Nephron (organoid): Measurements from ENCODE around the gene RFFL.

Source experiments
- H3K27ac Mint-ChIP-seq, 3 experiments: 2 replicates each; pipeline ENCODE4 v1.8.0; 2020; ENCODE audit warnings: mixed read lengths in 3 of 3, mild to moderate bottlenecking in 2 of 3, moderate library complexity in 1 of 3
- H3K27me3 Mint-ChIP-seq: 2 replicates; pipeline ENCODE4 v1.8.0; 2021; ENCODE audit warnings: low read depth, mild to moderate bottlenecking, moderate library complexity, mixed read lengths
- H3K36me3 Mint-ChIP-seq: 2 replicates; pipeline ENCODE4 v1.8.0; 2020; ENCODE audit warnings: low read depth, mixed read lengths
- H3K4me1 Mint-ChIP-seq: 2 replicates; pipeline ENCODE4 v1.8.0; 2020; ENCODE audit warnings: mixed read lengths
- H3K4me3 Mint-ChIP-seq, 3 experiments: 2 replicates each; pipeline ENCODE4 v1.8.0; 2020; ENCODE audit warnings: mild to moderate bottlenecking in 3 of 3, mixed read lengths in 3 of 3, moderate library complexity in 2 of 3
- H3K9me3 Mint-ChIP-seq: 2 replicates; pipeline ENCODE4 v1.8.0; 2020; ENCODE audit warnings: mixed read lengths
- CTCF ChIP-seq, 3 experiments: fragments of 200-600 bp; sonication (generic); IDR thresholded peaks; one replicate each; pipeline ENCODE4 v1.5.0; 2021; ENCODE audit warnings: antibody characterized with exemption in 3 of 3; ENCODE audit not compliant: unreplicated experiment in 3 of 3

RFFL gene

GRCh38 chr17:35057332-35057915, 6.1 kb downstream of the RFFL start:
- TF ChIP-seq CTCF (IDR thresholded peaks at IDR 0.05; ENCODE audit: unreplicated experiment in 3 of 3), result no peak
- Mint-ChIP-seq H3K27me3 (no peaks in the 10 kb centered on the region), H3K4me1 (no peaks in the 10 kb centered on the region)

GRCh38 chr17:35056013-35056412, 7.5 kb downstream of the RFFL start:
- TF ChIP-seq CTCF (IDR thresholded peaks at IDR 0.05; ENCODE audit: unreplicated experiment in 3 of 3), result no peak
- Mint-ChIP-seq H3K27me3 (no peaks in the 10 kb centered on the region), H3K9me3 (no peaks in the 10 kb centered on the region), H3K36me3 (peaks cover 4% of the 10 kb centered on the region), H3K27ac (peak overlapping the region in 1 of 3 experiments; percentile 5), H3K4me1 (peaks cover 10% of the 10 kb centered on the region), H3K4me3 (no peak overlapping the region)

More at GRCh38 chr17:35057332-35057915, 6.1 kb downstream of the RFFL start:
- Mint-ChIP-seq H3K36me3 (peaks cover 5% of the 10 kb centered on the region), H3K9me3 (no peaks in the 10 kb centered on the region), H3K4me3 (no peak overlapping the region), H3K27ac (no peak overlapping the region)

- no peak overlapping the region for H3K4me3 Mint-ChIP-seq
- no peak overlapping the region for H3K27ac Mint-ChIP-seq
- H3K27me3 Mint-ChIP-seq, result no peaks in the 10 kb centered on the region
- H3K4me1 Mint-ChIP-seq, result peaks cover 15% of the 10 kb centered on the region
- TF ChIP-seq CTCF (IDR thresholded peaks at IDR 0.05; ENCODE audit: unreplicated experiment in 3 of 3), result no peak
- no peaks in the 10 kb centered on the region for H3K9me3 Mint-ChIP-seq
- H3K36me3 Mint-ChIP-seq, result no peaks in the 10 kb centered on the region
Measured at GRCh38 chr17:35053204-35053603, 10.3 kb downstream of the RFFL start.

- Mint-ChIP-seq H3K9me3 (no peaks in the 10 kb centered on the region), H3K36me3 (no peaks in the 10 kb centered on the region), H3K4me3 (no peak overlapping the region), H3K27ac (no peak overlapping the region), H3K27me3 (no peaks in the 10 kb centered on the region), H3K4me1 (peaks cover 15% of the 10 kb centered on the region)
- TF ChIP-seq CTCF (IDR thresholded peaks at IDR 0.05; ENCODE audit: unreplicated experiment in 3 of 3), result no peak
Measured at GRCh38 chr17:35052780-35053179, 10.7 kb downstream of the RFFL start.

- H3K27me3 Mint-ChIP-seq, result no peaks in the 10 kb centered on the region
- H3K36me3 Mint-ChIP-seq, result no peaks in the 10 kb centered on the region
- no peak overlapping the region for H3K4me3 Mint-ChIP-seq
- TF ChIP-seq CTCF (IDR thresholded peaks at IDR 0.05; ENCODE audit: unreplicated experiment in 3 of 3), result no peak
- H3K4me1 Mint-ChIP-seq, result peaks cover 15% of the 10 kb centered on the region
- no peaks in the 10 kb centered on the region for H3K9me3 Mint-ChIP-seq
- H3K27ac Mint-ChIP-seq, result peak overlapping the region in 2 of 3 experiments; percentile 1 to 73
Measured at GRCh38 chr17:35052241-35052610, 11.3 kb downstream of the RFFL start.

- H3K4me3 Mint-ChIP-seq, result no peak overlapping the region
- peaks cover 20% of the 10 kb centered on the region for H3K4me1 Mint-ChIP-seq
- no peak for TF ChIP-seq CTCF (IDR thresholded peaks at IDR 0.05; ENCODE audit: unreplicated experiment in 3 of 3)
- no peaks in the 10 kb centered on the region for H3K36me3 Mint-ChIP-seq
- peak overlapping the region; percentile 1 to 73 (median 33) for H3K27ac Mint-ChIP-seq
- H3K9me3 Mint-ChIP-seq, result no peaks in the 10 kb centered on the region
- no peaks in the 10 kb centered on the region for H3K27me3 Mint-ChIP-seq
Measured at GRCh38 chr17:35051579-35052240, 11.8 kb downstream of the RFFL start.
